HepG2 (cell line): Measurements from ENCODE around the gene PRUNE1. TPM values are rescaled to one million over a fixed set of nuclear protein-coding genes. Genes with fewer than 3 reads are reported as not detected.
A peak's percentile ranks its signal among the peaks of the same experiment; 100 is the strongest.

Experiments used
- AKAP8 ChIP-seq: sonication (generic); formaldehyde crosslinking; IDR thresholded peaks from 2 replicates; pipeline ENCODE4 v1.5.1; 2020; ENCODE audit warnings: mild to moderate bottlenecking, missing genetic modification reagents
- CAMTA2 ChIP-seq: sonication (generic); formaldehyde crosslinking; IDR thresholded peaks from 2 replicates; pipeline ENCODE4 v1.4.0; 2020; ENCODE audit warnings: mild to moderate bottlenecking, missing genetic modification reagents, borderline replicate concordance
- CBFB ChIP-seq: sonication (generic); formaldehyde crosslinking; IDR thresholded peaks from 2 replicates; pipeline ENCODE4 v1.4.0; 2020; ENCODE audit warnings: missing genetic modification reagents
- GLI4 ChIP-seq: sonication (generic); formaldehyde crosslinking; IDR thresholded peaks from 2 replicates; pipeline ENCODE4 v1.5.1; 2020; ENCODE audit warnings: missing genetic modification reagents, mild to moderate bottlenecking, moderate library complexity, borderline replicate concordance
- GPN1 ChIP-seq: sonication (generic); formaldehyde crosslinking; IDR thresholded peaks from 2 replicates; pipeline ENCODE4 v1.5.1; 2020; ENCODE audit warnings: missing genetic modification reagents, borderline replicate concordance
- HNF4A ChIP-seq: sonication (generic); formaldehyde crosslinking; IDR thresholded peaks from 2 replicates; pipeline ENCODE4 v1.4.0; 2020; ENCODE audit warnings: missing genetic modification reagents
- HNRNPL ChIP-seq: fragments of 200-400 bp; formaldehyde crosslinking; IDR thresholded peaks from 2 replicates; pipeline ENCODE4 v1.6.1; 2017; ENCODE audit warnings: mild to moderate bottlenecking, low read depth, low read length
- MATR3 ChIP-seq: sonication (generic); formaldehyde crosslinking; IDR thresholded peaks from 2 replicates; pipeline ENCODE4 v1.4.0; 2020; ENCODE audit warnings: missing genetic modification reagents
- MYC ChIP-seq: sonication (generic); formaldehyde crosslinking; IDR thresholded peaks from 2 replicates; pipeline ENCODE4 v1.9.0; 2021; ENCODE audit warnings: missing genetic modification reagents, borderline replicate concordance
- PHF8 ChIP-seq: sonication (generic); formaldehyde crosslinking; IDR thresholded peaks from 2 replicates; pipeline ENCODE4 v1.5.0; 2020; ENCODE audit warnings: missing genetic modification reagents
- PRMT3 ChIP-seq: sonication (generic); formaldehyde crosslinking; IDR thresholded peaks from 2 replicates; pipeline ENCODE4 v1.8.1; 2022; ENCODE audit warnings: low read depth, mild to moderate bottlenecking, moderate library complexity, missing genetic modification reagents, borderline replicate concordance
- RFXANK ChIP-seq: IDR thresholded peaks from 2 replicates; pipeline ENCODE4 v1.6.1; 2016
- SRSF9 ChIP-seq: fragments of 200-400 bp; formaldehyde crosslinking; IDR thresholded peaks from 2 replicates; pipeline ENCODE4 v1.6.1; 2018; ENCODE audit warnings: borderline replicate concordance, mild to moderate bottlenecking, low read depth, low read length; ENCODE audit not compliant: insufficient read depth, poor library complexity, severe bottlenecking
- TBX3 ChIP-seq: fragments of 450-650 bp; IDR thresholded peaks from 2 replicates; pipeline ENCODE4 v1.6.1; 2017; ENCODE audit warnings: antibody characterized with exemption, mild to moderate bottlenecking, inconsistent platforms, borderline replicate concordance
- ZKSCAN5 ChIP-seq: sonication (generic); formaldehyde crosslinking; IDR thresholded peaks from 2 replicates; pipeline ENCODE4 v1.5.1; 2020; ENCODE audit warnings: mild to moderate bottlenecking, missing genetic modification reagents
- ZNF431 ChIP-seq: sonication (generic); formaldehyde crosslinking; IDR thresholded peaks from 2 replicates; pipeline ENCODE4 v1.9.0; 2022; ENCODE audit warnings: missing genetic modification reagents, low read depth, mild to moderate bottlenecking, borderline replicate concordance
- ZNF44 ChIP-seq: sonication (generic); formaldehyde crosslinking; IDR thresholded peaks from 2 replicates; pipeline ENCODE4 v1.5.1; 2020; ENCODE audit warnings: mild to moderate bottlenecking, missing genetic modification reagents
- ZNF569 ChIP-seq: sonication (generic); formaldehyde crosslinking; IDR thresholded peaks from 2 replicates; pipeline ENCODE4 v1.5.0; 2020; ENCODE audit warnings: mild to moderate bottlenecking, missing genetic modification reagents, moderate library complexity, borderline replicate concordance
- ZNF761 ChIP-seq: sonication (generic); formaldehyde crosslinking; conservative IDR thresholded peaks from 2 replicates; pipeline ENCODE4 v1.4.0; 2020; ENCODE audit warnings: mild to moderate bottlenecking, missing genetic modification reagents
- ZNF790 ChIP-seq: sonication (generic); formaldehyde crosslinking; IDR thresholded peaks from 2 replicates; pipeline ENCODE4 v1.8.0; 2022; ENCODE audit warnings: missing genetic modification reagents, mild to moderate bottlenecking, borderline replicate concordance
- ZNF83 ChIP-seq: sonication (generic); formaldehyde crosslinking; IDR thresholded peaks from 2 replicates; pipeline ENCODE4 v1.4.0; 2020; ENCODE audit warnings: missing genetic modification reagents, mild to moderate bottlenecking, borderline replicate concordance
- ZNF879 ChIP-seq: sonication (generic); formaldehyde crosslinking; IDR thresholded peaks from 2 replicates; pipeline ENCODE4 v1.8.1; 2023; ENCODE audit warnings: missing genetic modification reagents
- polyA plus RNA-seq, 8 experiments: library from polyadenylated mRNA; depleted of rRNA in 3 of 8; stranded (reverse) in 7 of 8; unstranded in 1 of 8; fragments of >200 nt; fragmentation: Illumina TruSeq in 4 of 8; extraction: Trizol in 4 of 8; gene quantifications; 2 replicates each; pipeline versions ENCODE4 v1.2.1 to v1.2.3, GENCODE V29; 2011 to 2016; ENCODE audit warnings: low read depth in 4 of 8, missing spikeins in 1 of 8, mixed read lengths in 1 of 8; ENCODE audit not compliant: insufficient read depth in 1 of 8
- total RNA-seq, 5 experiments: library from RNA; depleted of rRNA; stranded (reverse); fragments of >200 nt; fragmentation: Illumina TruSeq; extraction: Trizol; gene quantifications; 2 replicates each; pipeline ENCODE4 v1.2.3, GENCODE V29; 2016; ENCODE audit warnings: low read depth in 1 of 5
- TF ChIP-seq, protein P1 (sequence below): sonication (generic); formaldehyde crosslinking; IDR thresholded peaks from 2 replicates; pipeline ENCODE4 v1.8.0; 2022; ENCODE audit warnings: mild to moderate bottlenecking, missing genetic modification reagents; ENCODE audit not compliant: insufficient replicate concordance
- TF ChIP-seq, protein P2 (sequence below): fragments of 450-650 bp; IDR thresholded peaks from 2 replicates; pipeline ENCODE4 v1.6.1; 2016
- TF ChIP-seq, protein P3 (sequence below): sonication (generic); formaldehyde crosslinking; IDR thresholded peaks from 2 replicates; pipeline ENCODE4 v1.5.0; 2020; ENCODE audit warnings: mild to moderate bottlenecking, low read depth, missing genetic modification reagents, borderline replicate concordance
- TF ChIP-seq, protein P4 (sequence below): IDR thresholded peaks from 2 replicates; pipeline ENCODE4 v1.6.1; 2016; ENCODE audit warnings: missing compliant biosample characterization, missing genetic modification reagents, borderline replicate concordance

Gene PRUNE1
- total and polyA plus RNA-seq, 2 of the 13 experiments (the other 11 are each of a cell fraction or from before 2014, with no cell fraction given) = 19.0 to 31.9 TPM

DNA sequence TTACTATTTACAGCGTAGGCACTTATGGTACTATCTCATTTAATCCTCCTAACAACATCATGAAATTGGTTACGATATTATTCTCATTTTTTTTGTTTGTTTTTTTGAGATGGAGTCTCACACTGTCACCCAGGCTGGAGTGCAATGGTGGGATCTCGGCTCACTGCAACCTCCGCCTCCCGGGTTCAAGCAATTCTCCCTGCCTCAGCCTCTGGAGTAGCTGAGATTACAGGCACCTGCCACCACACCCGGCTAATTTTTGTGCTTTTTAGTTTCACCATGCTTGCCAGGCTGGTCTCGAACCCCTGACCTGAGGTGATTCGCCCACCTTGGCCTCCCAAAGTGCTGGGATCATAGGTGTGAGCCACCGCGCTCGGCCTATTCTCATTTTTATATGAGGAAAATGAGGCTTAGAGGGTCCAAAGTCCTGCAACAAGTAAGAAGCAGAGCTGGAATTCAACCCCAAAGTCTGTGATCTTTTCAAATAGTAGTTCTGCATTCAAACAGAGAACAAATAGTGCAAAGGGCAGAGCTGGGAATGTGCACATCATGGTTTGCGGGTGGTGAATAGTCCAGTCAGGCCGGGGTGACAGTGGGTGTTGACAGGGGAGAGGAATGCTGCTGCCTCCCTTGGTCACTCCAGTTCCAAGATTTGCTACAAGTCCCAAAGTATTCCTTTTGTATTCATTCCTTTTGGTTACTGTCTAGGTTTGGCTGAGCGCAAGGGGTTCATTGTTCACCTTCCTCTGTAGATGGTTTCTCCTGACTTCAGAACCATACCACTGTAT is 4.6 kb downstream of the PRUNE1 start (continued):
- TF ChIP-seq ZNF431 (CRISPR knock-in tag) = no peak
- 0 out of 2 replicates have a peak, but pooled peaks have one; percentile 61 for TF ChIP-seq ZNF44 (CRISPR knock-in tag)
- TF ChIP-seq HNF4A (CRISPR knock-in tag) = peak; percentile 98
- peak; percentile 39; the same call in 1 of the 2 replicates for TF ChIP-seq MYC (CRISPR knock-in tag)
- TF ChIP-seq RFXANK (CRISPR knock-in tag) = no peak
- TF ChIP-seq AKAP8 (CRISPR knock-in tag) = no peak
- no peak for TF ChIP-seq HNRNPL
- peak; percentile 66; the same call in 1 of the 2 replicates for TF ChIP-seq TBX3
- peak; percentile 17; the same call in 1 of the 2 replicates for TF ChIP-seq PHF8 (CRISPR knock-in tag)
- no peak for TF ChIP-seq ZNF83 (CRISPR knock-in tag)
- TF ChIP-seq, protein P1, sequence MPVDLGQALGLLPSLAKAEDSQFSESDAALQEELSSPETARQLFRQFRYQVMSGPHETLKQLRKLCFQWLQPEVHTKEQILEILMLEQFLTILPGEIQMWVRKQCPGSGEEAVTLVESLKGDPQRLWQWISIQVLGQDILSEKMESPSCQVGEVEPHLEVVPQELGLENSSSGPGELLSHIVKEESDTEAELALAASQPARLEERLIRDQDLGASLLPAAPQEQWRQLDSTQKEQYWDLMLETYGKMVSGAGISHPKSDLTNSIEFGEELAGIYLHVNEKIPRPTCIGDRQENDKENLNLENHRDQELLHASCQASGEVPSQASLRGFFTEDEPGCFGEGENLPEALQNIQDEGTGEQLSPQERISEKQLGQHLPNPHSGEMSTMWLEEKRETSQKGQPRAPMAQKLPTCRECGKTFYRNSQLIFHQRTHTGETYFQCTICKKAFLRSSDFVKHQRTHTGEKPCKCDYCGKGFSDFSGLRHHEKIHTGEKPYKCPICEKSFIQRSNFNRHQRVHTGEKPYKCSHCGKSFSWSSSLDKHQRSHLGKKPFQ (CRISPR knock-in tag) = peak; percentile 91
- no peak for TF ChIP-seq CAMTA2 (CRISPR knock-in tag)
- TF ChIP-seq ZKSCAN5 (CRISPR knock-in tag) = no peak
- TF ChIP-seq, protein P2, sequence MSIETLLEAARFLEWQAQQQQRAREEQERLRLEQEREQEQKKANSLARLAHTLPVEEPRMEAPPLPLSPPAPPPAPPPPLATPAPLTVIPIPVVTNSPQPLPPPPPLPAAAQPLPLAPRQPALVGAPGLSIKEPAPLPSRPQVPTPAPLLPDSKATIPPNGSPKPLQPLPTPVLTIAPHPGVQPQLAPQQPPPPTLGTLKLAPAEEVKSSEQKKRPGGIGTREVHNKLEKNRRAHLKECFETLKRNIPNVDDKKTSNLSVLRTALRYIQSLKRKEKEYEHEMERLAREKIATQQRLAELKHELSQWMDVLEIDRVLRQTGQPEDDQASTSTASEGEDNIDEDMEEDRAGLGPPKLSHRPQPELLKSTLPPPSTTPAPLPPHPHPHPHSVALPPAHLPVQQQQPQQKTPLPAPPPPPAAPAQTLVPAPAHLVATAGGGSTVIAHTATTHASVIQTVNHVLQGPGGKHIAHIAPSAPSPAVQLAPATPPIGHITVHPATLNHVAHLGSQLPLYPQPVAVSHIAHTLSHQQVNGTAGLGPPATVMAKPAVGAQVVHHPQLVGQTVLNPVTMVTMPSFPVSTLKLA = peak; percentile 35
- TF ChIP-seq, protein P3, sequence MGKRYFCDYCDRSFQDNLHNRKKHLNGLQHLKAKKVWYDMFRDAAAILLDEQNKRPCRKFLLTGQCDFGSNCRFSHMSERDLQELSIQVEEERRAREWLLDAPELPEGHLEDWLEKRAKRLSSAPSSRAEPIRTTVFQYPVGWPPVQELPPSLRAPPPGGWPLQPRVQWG = no peak
- no peak for TF ChIP-seq ZNF761 (CRISPR knock-in tag)
- TF ChIP-seq GLI4 (CRISPR knock-in tag) = no peak
- no peak for TF ChIP-seq MATR3
- no peak for TF ChIP-seq SRSF9
- TF ChIP-seq, protein P4, sequence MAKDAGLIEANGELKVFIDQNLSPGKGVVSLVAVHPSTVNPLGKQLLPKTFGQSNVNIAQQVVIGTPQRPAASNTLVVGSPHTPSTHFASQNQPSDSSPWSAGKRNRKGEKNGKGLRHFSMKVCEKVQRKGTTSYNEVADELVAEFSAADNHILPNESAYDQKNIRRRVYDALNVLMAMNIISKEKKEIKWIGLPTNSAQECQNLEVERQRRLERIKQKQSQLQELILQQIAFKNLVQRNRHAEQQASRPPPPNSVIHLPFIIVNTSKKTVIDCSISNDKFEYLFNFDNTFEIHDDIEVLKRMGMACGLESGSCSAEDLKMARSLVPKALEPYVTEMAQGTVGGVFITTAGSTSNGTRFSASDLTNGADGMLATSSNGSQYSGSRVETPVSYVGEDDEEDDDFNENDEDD (CRISPR knock-in tag) = no peak
- no peak for TF ChIP-seq ZNF879
- no peak for TF ChIP-seq CBFB (CRISPR knock-in tag)
- TF ChIP-seq GPN1 (CRISPR knock-in tag) = no peak
- no peak for TF ChIP-seq PRMT3 (CRISPR knock-in tag)
- no peak for TF ChIP-seq ZNF790
- TF ChIP-seq ZNF569 (CRISPR knock-in tag) = no peak
